Measurements from ENCODE around the gene RPL32. TPM values are rescaled to one million over a fixed set of nuclear protein-coding genes. Genes with fewer than 3 reads are reported as not detected.

Gene RPL32
- total and polyA plus RNA-seq, 9 of the 15 experiments (the other 6 are each of a cell fraction or from before 2014, with no cell fraction given), result 2,738 to 6,200 (median 4,286) TPM

DNA sequence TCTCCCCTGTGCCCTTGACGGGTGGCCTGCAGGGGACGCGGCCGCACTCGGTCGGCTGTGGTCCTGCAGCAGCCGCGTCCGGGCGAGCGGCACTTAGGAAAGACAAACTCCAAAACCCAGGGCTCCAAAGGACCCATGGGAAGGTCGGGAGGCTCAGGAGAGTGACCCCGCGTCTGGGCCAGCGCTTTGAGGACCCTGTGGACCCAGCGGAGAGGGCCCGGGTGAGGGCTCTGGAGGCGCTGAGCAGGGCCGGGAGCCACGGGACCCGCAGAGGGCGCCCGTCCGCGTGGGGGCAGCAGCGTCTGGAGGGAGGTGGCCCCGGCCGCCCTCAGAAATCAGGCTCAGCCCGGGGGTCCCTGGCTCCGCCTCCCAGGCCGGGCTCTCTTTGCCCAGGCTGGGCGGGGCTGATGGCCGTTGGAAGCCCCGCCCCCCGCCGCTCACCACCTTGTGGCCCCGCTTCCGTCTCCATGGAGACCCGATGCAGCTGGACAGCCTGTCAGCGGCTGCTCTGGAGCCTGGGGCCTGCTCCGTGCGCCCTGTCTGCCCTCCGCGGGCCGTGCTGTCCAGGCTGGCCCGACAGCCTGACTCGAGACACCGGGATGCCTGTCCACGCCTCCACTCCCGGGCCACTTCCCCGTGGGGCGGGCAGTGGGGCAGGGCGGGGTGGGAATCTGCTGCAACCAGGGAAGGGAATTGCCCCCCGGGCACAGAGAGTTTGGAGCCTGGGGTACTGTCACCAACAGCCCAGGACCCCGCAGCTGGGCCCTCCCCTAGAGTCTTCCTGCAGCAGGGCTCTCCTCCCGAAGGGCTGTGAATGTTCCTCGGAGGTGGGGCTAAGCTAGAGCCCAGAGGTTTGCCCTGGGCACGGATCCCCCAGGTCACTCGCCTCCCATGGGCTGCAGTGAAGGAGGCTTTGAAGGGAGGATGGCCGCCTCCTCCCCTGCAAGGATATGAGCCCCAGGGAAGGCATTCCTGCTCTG, 34.8 kb upstream of the RPL32 start (continued):
- no peak for TF ChIP-seq HDAC8 (tag; IDR thresholded peaks at IDR 0.05)
- TF ChIP-seq ILF3 (IDR thresholded peaks at IDR 0.05; ENCODE audit: borderline replicate concordance), result no peak
- TF ChIP-seq RCOR1 (IDR thresholded peaks at IDR 0.05; ENCODE audit: borderline replicate concordance in 1 of 2, low read depth in 2 of 2, low read length in 2 of 2), result peak in 1 of 2 experiments; percentile 53; a peak in 2 of 4 replicates
- TF ChIP-seq PHF8 (IDR thresholded peaks at IDR 0.05; ENCODE audit: borderline replicate concordance, low read length), result peak; percentile 32; the same call in 1 of the 2 replicates
- no peak for TF ChIP-seq PTRF (tag; IDR thresholded peaks at IDR 0.05)
- peak; percentile 70; the same call in 1 of the 2 replicates for TF ChIP-seq SAFB (IDR thresholded peaks at IDR 0.05; ENCODE audit: borderline replicate concordance, low read depth, low read length)
- TF ChIP-seq, protein P1, sequence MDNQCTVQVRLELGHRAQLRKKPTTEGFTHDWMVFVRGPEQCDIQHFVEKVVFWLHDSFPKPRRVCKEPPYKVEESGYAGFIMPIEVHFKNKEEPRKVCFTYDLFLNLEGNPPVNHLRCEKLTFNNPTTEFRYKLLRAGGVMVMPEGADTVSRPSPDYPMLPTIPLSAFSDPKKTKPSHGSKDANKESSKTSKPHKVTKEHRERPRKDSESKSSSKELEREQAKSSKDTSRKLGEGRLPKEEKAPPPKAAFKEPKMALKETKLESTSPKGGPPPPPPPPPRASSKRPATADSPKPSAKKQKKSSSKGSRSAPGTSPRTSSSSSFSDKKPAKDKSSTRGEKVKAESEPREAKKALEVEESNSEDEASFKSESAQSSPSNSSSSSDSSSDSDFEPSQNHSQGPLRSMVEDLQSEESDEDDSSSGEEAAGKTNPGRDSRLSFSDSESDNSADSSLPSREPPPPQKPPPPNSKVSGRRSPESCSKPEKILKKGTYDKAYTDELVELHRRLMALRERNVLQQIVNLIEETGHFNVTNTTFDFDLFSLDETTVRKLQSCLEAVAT (IDR thresholded peaks at IDR 0.05), result peak in 1 of 2 experiments; percentile 70; a peak in 2 of 4 replicates
- peak; percentile 80; the same call in 1 of the 2 replicates for TF ChIP-seq RBM14 (IDR thresholded peaks at IDR 0.05; ENCODE audit: borderline replicate concordance, insufficient read depth, low read depth, low read length)
- TF ChIP-seq, protein P2, sequence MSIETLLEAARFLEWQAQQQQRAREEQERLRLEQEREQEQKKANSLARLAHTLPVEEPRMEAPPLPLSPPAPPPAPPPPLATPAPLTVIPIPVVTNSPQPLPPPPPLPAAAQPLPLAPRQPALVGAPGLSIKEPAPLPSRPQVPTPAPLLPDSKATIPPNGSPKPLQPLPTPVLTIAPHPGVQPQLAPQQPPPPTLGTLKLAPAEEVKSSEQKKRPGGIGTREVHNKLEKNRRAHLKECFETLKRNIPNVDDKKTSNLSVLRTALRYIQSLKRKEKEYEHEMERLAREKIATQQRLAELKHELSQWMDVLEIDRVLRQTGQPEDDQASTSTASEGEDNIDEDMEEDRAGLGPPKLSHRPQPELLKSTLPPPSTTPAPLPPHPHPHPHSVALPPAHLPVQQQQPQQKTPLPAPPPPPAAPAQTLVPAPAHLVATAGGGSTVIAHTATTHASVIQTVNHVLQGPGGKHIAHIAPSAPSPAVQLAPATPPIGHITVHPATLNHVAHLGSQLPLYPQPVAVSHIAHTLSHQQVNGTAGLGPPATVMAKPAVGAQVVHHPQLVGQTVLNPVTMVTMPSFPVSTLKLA (conservative IDR thresholded peaks at IDR 0.05), result peak in 1 of 2 experiments; percentile 59; a peak in 1 of 4 replicates
- peak; percentile 34; the same call in 1 of the 2 replicates for TF ChIP-seq SMC3 (conservative IDR thresholded peaks at IDR 0.05; ENCODE audit: insufficient read depth, low read depth, low read length)
- TF ChIP-seq SRF (CRISPR knock-in tag; IDR thresholded peaks at IDR 0.05), result 0 out of 4 replicates have a peak, but pooled peaks of 1 of the 2 experiments have one; percentile 27
- TF ChIP-seq ZNF644 (tag; IDR thresholded peaks at IDR 0.05; ENCODE audit: low read depth), result no peak
- TF ChIP-seq MEIS2 (IDR thresholded peaks at IDR 0.05; ENCODE audit: partially characterized antibody), result peak; percentile 68
- no peak for TF ChIP-seq ILK (tag; IDR thresholded peaks at IDR 0.05; ENCODE audit: borderline replicate concordance, low read depth)
- peak in 1 of 2 experiments; percentile 78 for TF ChIP-seq MAZ (CRISPR knock-in tag; conservative IDR thresholded peaks at IDR 0.05 in 1 of 2, IDR thresholded peaks at IDR 0.05 in 1 of 2)
- TF ChIP-seq RBM34 (IDR thresholded peaks at IDR 0.05; ENCODE audit: borderline replicate concordance, insufficient read depth, low read length), result peak; percentile 58; the same call in 1 of the 2 replicates
- TF ChIP-seq, protein P3, sequence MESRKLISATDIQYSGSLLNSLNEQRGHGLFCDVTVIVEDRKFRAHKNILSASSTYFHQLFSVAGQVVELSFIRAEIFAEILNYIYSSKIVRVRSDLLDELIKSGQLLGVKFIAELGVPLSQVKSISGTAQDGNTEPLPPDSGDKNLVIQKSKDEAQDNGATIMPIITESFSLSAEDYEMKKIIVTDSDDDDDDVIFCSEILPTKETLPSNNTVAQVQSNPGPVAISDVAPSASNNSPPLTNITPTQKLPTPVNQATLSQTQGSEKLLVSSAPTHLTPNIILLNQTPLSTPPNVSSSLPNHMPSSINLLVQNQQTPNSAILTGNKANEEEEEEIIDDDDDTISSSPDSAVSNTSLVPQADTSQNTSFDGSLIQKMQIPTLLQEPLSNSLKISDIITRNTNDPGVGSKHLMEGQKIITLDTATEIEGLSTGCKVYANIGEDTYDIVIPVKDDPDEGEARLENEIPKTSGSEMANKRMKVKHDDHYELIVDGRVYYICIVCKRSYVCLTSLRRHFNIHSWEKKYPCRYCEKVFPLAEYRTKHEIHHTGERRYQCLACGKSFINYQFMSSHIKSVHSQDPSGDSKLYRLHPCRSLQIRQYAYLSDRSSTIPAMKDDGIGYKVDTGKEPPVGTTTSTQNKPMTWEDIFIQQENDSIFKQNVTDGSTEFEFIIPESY (CRISPR knock-in tag; IDR thresholded peaks at IDR 0.05), result peak; percentile 99
- TF ChIP-seq NR1H2 (CRISPR knock-in tag; IDR thresholded peaks at IDR 0.05), result peak; percentile 48; the same call in 1 of the 2 replicates
- peak; percentile 54; the same call in 1 of the 2 replicates for TF ChIP-seq GABPB1 (CRISPR knock-in tag; IDR thresholded peaks at IDR 0.05)
- no peak for TF ChIP-seq PCBP1 (IDR thresholded peaks at IDR 0.05; ENCODE audit: low read depth, low read length, poor library complexity, severe bottlenecking)
